ENCODE results near the gene GPR150. TPM values are rescaled to one million over a fixed set of nuclear protein-coding genes. Genes with fewer than 3 reads are reported as not detected.

Gene GPR150
- polyA plus RNA-seq, 1 of the 3 experiments (the other 2 are of a cell fraction), result 0.07 TPM

DNA sequence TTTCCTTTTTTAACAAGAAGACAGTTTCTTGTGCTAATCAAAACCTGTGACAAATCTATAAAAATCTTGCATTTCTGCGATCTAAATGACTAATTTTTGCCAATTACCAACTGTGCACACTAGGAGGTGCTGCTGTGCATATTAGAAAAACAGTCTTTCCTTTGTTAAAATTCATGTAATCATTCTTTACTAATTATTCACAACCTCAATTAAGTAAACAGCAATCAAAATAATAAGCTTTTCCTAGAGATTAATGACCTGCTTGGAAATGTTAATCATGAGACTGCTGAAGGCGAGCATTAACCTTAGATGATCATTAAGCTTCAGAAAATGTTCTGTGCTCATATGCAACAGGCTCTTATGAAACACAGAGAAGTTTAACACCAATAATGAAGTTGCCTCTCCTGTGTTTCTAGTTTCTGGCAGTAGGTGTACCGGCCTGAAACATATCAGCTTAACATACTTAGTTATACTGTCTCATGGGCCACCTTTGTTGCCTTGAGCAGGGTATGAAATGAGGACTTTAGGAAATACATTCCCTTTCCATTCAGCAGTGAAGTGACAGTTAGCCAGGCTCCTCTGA is 44.4 kb downstream of the GPR150 start:
- POLR2A ChIA-PET, result no interaction called here
- WGBS (ENCODE audit: low lambda C conversion rate), result 10% methylated on average over 3 of the region's 3 CpGs
- TF ChIP-seq RFX5 (IDR thresholded peaks at IDR 0.05; ENCODE audit: low read length), result no peak
- no peak for TF ChIP-seq GABPA (IDR thresholded peaks at IDR 0.05; ENCODE audit: low read depth)
- TF ChIP-seq EP300 (IDR thresholded peaks at IDR 0.05; ENCODE audit: borderline replicate concordance in 1 of 2, low read depth in 1 of 2, low read length in 1 of 2), result no peak
- TF ChIP-seq, protein P1, sequence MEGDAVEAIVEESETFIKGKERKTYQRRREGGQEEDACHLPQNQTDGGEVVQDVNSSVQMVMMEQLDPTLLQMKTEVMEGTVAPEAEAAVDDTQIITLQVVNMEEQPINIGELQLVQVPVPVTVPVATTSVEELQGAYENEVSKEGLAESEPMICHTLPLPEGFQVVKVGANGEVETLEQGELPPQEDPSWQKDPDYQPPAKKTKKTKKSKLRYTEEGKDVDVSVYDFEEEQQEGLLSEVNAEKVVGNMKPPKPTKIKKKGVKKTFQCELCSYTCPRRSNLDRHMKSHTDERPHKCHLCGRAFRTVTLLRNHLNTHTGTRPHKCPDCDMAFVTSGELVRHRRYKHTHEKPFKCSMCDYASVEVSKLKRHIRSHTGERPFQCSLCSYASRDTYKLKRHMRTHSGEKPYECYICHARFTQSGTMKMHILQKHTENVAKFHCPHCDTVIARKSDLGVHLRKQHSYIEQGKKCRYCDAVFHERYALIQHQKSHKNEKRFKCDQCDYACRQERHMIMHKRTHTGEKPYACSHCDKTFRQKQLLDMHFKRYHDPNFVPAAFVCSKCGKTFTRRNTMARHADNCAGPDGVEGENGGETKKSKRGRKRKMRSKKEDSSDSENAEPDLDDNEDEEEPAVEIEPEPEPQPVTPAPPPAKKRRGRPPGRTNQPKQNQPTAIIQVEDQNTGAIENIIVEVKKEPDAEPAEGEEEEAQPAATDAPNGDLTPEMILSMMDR (IDR thresholded peaks at IDR 0.05), result peak; percentile 94
- TF ChIP-seq, protein P2, sequence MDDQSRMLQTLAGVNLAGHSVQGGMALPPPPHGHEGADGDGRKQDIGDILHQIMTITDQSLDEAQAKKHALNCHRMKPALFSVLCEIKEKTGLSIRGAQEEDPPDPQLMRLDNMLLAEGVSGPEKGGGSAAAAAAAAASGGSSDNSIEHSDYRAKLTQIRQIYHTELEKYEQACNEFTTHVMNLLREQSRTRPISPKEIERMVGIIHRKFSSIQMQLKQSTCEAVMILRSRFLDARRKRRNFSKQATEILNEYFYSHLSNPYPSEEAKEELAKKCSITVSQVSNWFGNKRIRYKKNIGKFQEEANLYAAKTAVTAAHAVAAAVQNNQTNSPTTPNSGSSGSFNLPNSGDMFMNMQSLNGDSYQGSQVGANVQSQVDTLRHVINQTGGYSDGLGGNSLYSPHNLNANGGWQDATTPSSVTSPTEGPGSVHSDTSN (IDR thresholded peaks at IDR 0.05), result no peak
- TF ChIP-seq CHD2 (IDR thresholded peaks at IDR 0.05; ENCODE audit: low read length, partially characterized antibody), result no peak
- TF ChIP-seq MEF2A (IDR thresholded peaks at IDR 0.05; ENCODE audit: borderline replicate concordance, low read depth), result no peak
- TF ChIP-seq MXI1 (IDR thresholded peaks at IDR 0.05; ENCODE audit: low read depth, low read length), result no peak
- TF ChIP-seq SMC3 (IDR thresholded peaks at IDR 0.05; ENCODE audit: low read depth, low read length), result peak; percentile 61
- no peak for TF ChIP-seq EZH2phosphoT487 (IDR thresholded peaks at IDR 0.05; ENCODE audit: borderline replicate concordance, low read depth)
- TF ChIP-seq FOSL2 (IDR thresholded peaks at IDR 0.05; ENCODE audit: borderline replicate concordance, low read depth), result peak; percentile 24; the same call in 1 of the 2 replicates
- TF ChIP-seq YY1 (IDR thresholded peaks at IDR 0.05; ENCODE audit: low read depth), result no peak
- TF ChIP-seq RAD21 (IDR thresholded peaks at IDR 0.05; ENCODE audit: low read length), result peak; percentile 76
- no peak for TF ChIP-seq GATA2 (CRISPR knock-in tag; IDR thresholded peaks at IDR 0.05)
- no peak for TF ChIP-seq TCF12 (IDR thresholded peaks at IDR 0.05)
- Histone ChIP-seq H3K79me2 (ENCODE audit: insufficient read depth) (no peaks in the 10 kb centered on the region), H3K9ac (no peak overlapping the region; the same call in 1 of the 2 replicates), H3F3A (replicated peaks; ENCODE audit: insufficient read depth) (peaks cover 10% of the 10 kb centered on the region), H3K9me3 (no peaks in the 10 kb centered on the region), H3K27me3 (ENCODE audit: insufficient read depth) (no peaks in the 10 kb centered on the region), H3K4me2 (no peak overlapping the region), H3K4me1 (ENCODE audit: control insufficient read depth in 1 of 2, insufficient read depth in 2 of 2, low read depth in 1 of 2, low read length in 1 of 2) (peaks cover 0 to 11% of the 10 kb centered on the region in 2 experiments; a peak in 3 of 4 replicates), H3K27ac (ENCODE audit: low read depth in 2 of 2, low read length in 1 of 2) (peak overlapping the region; percentile 6 to 34; a peak in 3 of 4 replicates), H3K36me3 (replicated peaks in 1 of 2; ENCODE audit: control insufficient read depth in 1 of 2, insufficient read depth in 2 of 2, low read length in 1 of 2) (no peaks in the 10 kb centered on the region), H2AFZ (ENCODE audit: low read depth) (peak overlapping the region; percentile 82; the same call in 1 of the 2 replicates), H3K9me2 (no peaks in the 10 kb centered on the region), H4K20me1 (ENCODE audit: insufficient read depth) (no peaks in the 10 kb centered on the region), H3K4me3 (ENCODE audit: low read depth in 2 of 2, low read length in 1 of 2) (no peak overlapping the region; a peak in 1 of 4 replicates)
- CTCF ChIA-PET, result interaction anchor here (0.6 to 4.3 kb wide), 49 partner anchors 9 to 1308 kb away, joined by 3 to 30 read pairs (median 5); partner anchors contain the start of genes RFESD and RHOBTB3
- DNase-seq, result no peak
